H1 (cell line): ENCODE results near the gene NID1.

Experiments used
- ASH2L ChIP-seq: fragments of 200-600, 300-600 bp; sonication (generic); IDR thresholded peaks from one replicate; pipeline ENCODE4 v1.7.1; 2017; ENCODE audit warnings: low read length
- CBX8 ChIP-seq: fragments of 300-800, 300-1000 bp; sonication (generic); IDR thresholded peaks from 2 replicates; pipeline ENCODE4 v1.7.1; 2016; ENCODE audit warnings: low read depth, low read length, borderline replicate concordance
- CTCF ChIP-seq, 3 experiments: IDR thresholded peaks; 1 replicate in 2 of 3; 2 replicates in 1 of 3; pipeline versions ENCODE4 v1.5.1 to v1.6.1; 2011; ENCODE audit warnings: low read length in 3 of 3, mild to moderate bottlenecking in 3 of 3, inconsistent platforms in 2 of 3, low read depth in 1 of 3, moderate library complexity in 1 of 3; ENCODE audit not compliant: insufficient read depth in 1 of 3; ENCODE audit errors: control extremely low read depth in 1 of 3
- EGR1 ChIP-seq: IDR thresholded peaks from 2 replicates; pipeline ENCODE4 v1.6.1; 2011; ENCODE audit warnings: low read depth, low read length, borderline replicate concordance
- EP300 ChIP-seq, 2 experiments: IDR thresholded peaks; 1 replicate in 1 of 2; 2 replicates in 1 of 2; pipeline ENCODE4 v1.6.1; 2011 to 2012; ENCODE audit warnings: low read depth in 2 of 2, low read length in 2 of 2, mild to moderate bottlenecking in 2 of 2, borderline replicate concordance in 1 of 2, inconsistent platforms in 1 of 2, moderate library complexity in 1 of 2
- GTF2F1 ChIP-seq: IDR thresholded peaks from 2 replicates; pipeline ENCODE4 v1.6.1; 2012; ENCODE audit warnings: low read depth, low read length, improper control_type of control experiment, borderline replicate concordance
- HDAC2 ChIP-seq, 2 experiments: fragments of 300-600 bp in 1 of 2; sonication (generic) in 1 of 2; IDR thresholded peaks; 2 replicates each; pipeline ENCODE4 v1.6.1; 2011 to 2012; ENCODE audit warnings: low read depth in 2 of 2, low read length in 2 of 2, mild to moderate bottlenecking in 2 of 2, moderate library complexity in 2 of 2, borderline replicate concordance in 1 of 2, inconsistent platforms in 1 of 2
- MAX ChIP-seq: IDR thresholded peaks from 2 replicates; pipeline ENCODE4 v1.6.1; 2012; ENCODE audit warnings: inconsistent platforms
- RBBP5 ChIP-seq: IDR thresholded peaks from 2 replicates; pipeline ENCODE4 v1.7.1; 2012; ENCODE audit warnings: low read depth, mild to moderate bottlenecking, inconsistent platforms, low read length, moderate library complexity, borderline replicate concordance
- SIN3A ChIP-seq, 2 experiments: IDR thresholded peaks in 1 of 2; conservative IDR thresholded peaks in 1 of 2; 2 replicates each; pipeline ENCODE4 v1.6.1; 2011 to 2012; ENCODE audit warnings: low read length in 2 of 2, improper control_type of control experiment in 1 of 2, low read depth in 1 of 2, mild to moderate bottlenecking in 1 of 2
- SP2 ChIP-seq: IDR thresholded peaks from 2 replicates; pipeline ENCODE4 v1.6.1; 2012; ENCODE audit warnings: mild to moderate bottlenecking, low read length, inconsistent platforms
- SUZ12 ChIP-seq: fragments of 200-600 bp; sonication (generic); IDR thresholded peaks from 2 replicates; pipeline ENCODE4 v1.6.1; 2012; ENCODE audit warnings: mild to moderate bottlenecking, inconsistent platforms, low read length, moderate library complexity, mixed read lengths
- TAF1 ChIP-seq: IDR thresholded peaks from 2 replicates; pipeline ENCODE4 v1.6.1; 2011; ENCODE audit warnings: mild to moderate bottlenecking, low read depth, low read length
- TCF12 ChIP-seq: IDR thresholded peaks from 2 replicates; pipeline ENCODE4 v1.6.1; 2011; ENCODE audit warnings: low read depth, mild to moderate bottlenecking, low read length

- no peak for TF ChIP-seq RBBP5
- no peak for TF ChIP-seq GTF2F1
- TF ChIP-seq HDAC2 (IDR thresholded peaks at IDR 0.05; ENCODE audit: borderline replicate concordance in 1 of 2, low read depth in 2 of 2, low read length in 2 of 2), result no peak
- TF ChIP-seq CTCF (IDR thresholded peaks at IDR 0.05; ENCODE audit: control extremely low read depth in 1 of 3, insufficient read depth in 1 of 3, low read depth in 1 of 3, low read length in 3 of 3), result no peak
- no peak for TF ChIP-seq TCF12
- TF ChIP-seq EP300 (IDR thresholded peaks at IDR 0.05; ENCODE audit: borderline replicate concordance in 1 of 2, low read depth in 2 of 2, low read length in 2 of 2), result no peak
- no peak for TF ChIP-seq EGR1
- TF ChIP-seq SUZ12, result no peak
- no peak for TF ChIP-seq SP2
- no peak for TF ChIP-seq MAX
- no peak for TF ChIP-seq SIN3A (conservative IDR thresholded peaks at IDR 0.05 in 1 of 2, IDR thresholded peaks at IDR 0.05 in 1 of 2; ENCODE audit: low read depth in 1 of 2, low read length in 2 of 2)
- no peak for TF ChIP-seq ASH2L
- no peak for TF ChIP-seq TAF1
- no peak for TF ChIP-seq CBX8
These were observed 57.1 kb downstream of the NID1 start for GRCh38 chr1:236007781-236008180.
